Stimulated activated CD8-positive, alpha-beta memory T cell treated with anti-CD3 and anti-CD28 coated beads, Interleukin-2, amount 100 ng/mL, for 1 hour (primary cell): ENCODE data around the gene CFAP57.
"Not testable (repeated sequence)": the region's sequence is repeated elsewhere in the genome, so short reads cannot be mapped to it uniquely, and the experiment has no call there.

Experiments used
- DNase-seq, 2 donors: peaks; one replicate each; pipeline ENCODE4 v3.0.0-alpha.2; 2020; ENCODE audit warnings: low read depth in 2 of 2

CFAP57 gene

GRCh38 chr1:43171876-43172526, at the start of gene CFAP57, which contains the start of gene EBNA1BP2:
TSS of gene CFAP57 (plus strand) at chr1:43172330. CDS start at chr1:43172754, 424 bp downstream.
TSS of gene EBNA1BP2 (minus strand) at chr1:43172290. CDS start at chr1:43172118, 172 bp downstream.
- DNase-seq: peak; percentile 80 to 84

- no peak for DNase-seq
Measured at GRCh38 chr1:43123031-43123430, 49.1 kb upstream of the CFAP57 start.

- DNase-seq: no peak
Measured at GRCh38 chr1:43128816-43129215, 43.3 kb upstream of the CFAP57 start.

GRCh38 chr1:43129426-43129825, 42.7 kb upstream of the CFAP57 start:
- no peak for DNase-seq

- DNase-seq: no peak
Measured at GRCh38 chr1:43134068-43134467, 38.1 kb upstream of the CFAP57 start.

GRCh38 chr1:43134640-43135039, 37.5 kb upstream of the CFAP57 start:
- DNase-seq: no peak

GRCh38 chr1:43135857-43136781, 36.0 kb upstream of the CFAP57 start:
- no peak for DNase-seq

GRCh38 chr1:43137445-43138052, 34.6 kb upstream of the CFAP57 start:
- no peak for DNase-seq

- not testable (repeated sequence) for DNase-seq
Measured at GRCh38 chr1:43139295-43139694, 32.8 kb upstream of the CFAP57 start.

- DNase-seq: no peak
Measured at GRCh38 chr1:43140010-43140409, 32.1 kb upstream of the CFAP57 start.

GRCh38 chr1:43140583-43140982, 31.5 kb upstream of the CFAP57 start:
- DNase-seq: no peak

- no peak for DNase-seq
Measured at GRCh38 chr1:43143441-43143888, 28.7 kb upstream of the CFAP57 start.

- no peak for DNase-seq
Measured at GRCh38 chr1:43144237-43144636, 27.9 kb upstream of the CFAP57 start.

- DNase-seq: no peak
Measured at GRCh38 chr1:43147625-43148327, 24.4 kb upstream of the CFAP57 start.

GRCh38 chr1:43149889-43150288, 22.2 kb upstream of the CFAP57 start:
- no peak for DNase-seq

GRCh38 chr1:43152866-43153265, 19.3 kb upstream of the CFAP57 start:
- no peak for DNase-seq

GRCh38 chr1:43153443-43153842, 18.7 kb upstream of the CFAP57 start:
- DNase-seq: no peak

- no peak for DNase-seq
Measured at GRCh38 chr1:43156026-43156425, 16.1 kb upstream of the CFAP57 start.

- no peak for DNase-seq
Measured at GRCh38 chr1:43165162-43165561, 7.0 kb upstream of the CFAP57 start.

GRCh38 chr1:43165765-43166164, 6.4 kb upstream of the CFAP57 start:
- DNase-seq: no peak

GRCh38 chr1:43171312-43171875, 736 bp upstream of the CFAP57 start:
- DNase-seq: no peak
